ENCODE data around the gene VTI1A.
"Not testable (repeated sequence)": the region's sequence is repeated elsewhere in the genome, so short reads cannot be mapped to it uniquely, and the experiment has no call there.

The VTI1A gene

DNA sequence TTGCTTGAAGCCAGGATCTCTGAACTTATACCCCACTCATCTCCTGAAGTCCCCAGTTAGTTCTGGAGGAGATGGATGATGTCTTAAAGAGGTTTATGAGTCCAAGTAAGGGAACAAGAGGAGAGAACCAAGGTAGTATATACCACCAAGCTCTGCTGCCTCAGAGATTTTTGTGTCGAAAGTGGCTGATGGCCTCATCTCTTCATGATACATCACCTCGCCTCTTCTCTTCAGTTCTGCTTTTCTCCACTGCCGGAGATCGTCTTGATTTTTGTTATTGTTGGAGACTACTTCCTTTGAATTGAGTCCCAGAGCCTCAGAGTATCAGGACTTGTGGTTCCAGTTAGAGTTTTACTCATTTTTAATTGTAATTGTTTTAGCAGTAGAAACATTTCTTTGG, 1.9 kb downstream of the VTI1A start:
- DNase-seq (ENCODE audit: low read depth), result no peak
- TF ChIP-seq, protein P1, sequence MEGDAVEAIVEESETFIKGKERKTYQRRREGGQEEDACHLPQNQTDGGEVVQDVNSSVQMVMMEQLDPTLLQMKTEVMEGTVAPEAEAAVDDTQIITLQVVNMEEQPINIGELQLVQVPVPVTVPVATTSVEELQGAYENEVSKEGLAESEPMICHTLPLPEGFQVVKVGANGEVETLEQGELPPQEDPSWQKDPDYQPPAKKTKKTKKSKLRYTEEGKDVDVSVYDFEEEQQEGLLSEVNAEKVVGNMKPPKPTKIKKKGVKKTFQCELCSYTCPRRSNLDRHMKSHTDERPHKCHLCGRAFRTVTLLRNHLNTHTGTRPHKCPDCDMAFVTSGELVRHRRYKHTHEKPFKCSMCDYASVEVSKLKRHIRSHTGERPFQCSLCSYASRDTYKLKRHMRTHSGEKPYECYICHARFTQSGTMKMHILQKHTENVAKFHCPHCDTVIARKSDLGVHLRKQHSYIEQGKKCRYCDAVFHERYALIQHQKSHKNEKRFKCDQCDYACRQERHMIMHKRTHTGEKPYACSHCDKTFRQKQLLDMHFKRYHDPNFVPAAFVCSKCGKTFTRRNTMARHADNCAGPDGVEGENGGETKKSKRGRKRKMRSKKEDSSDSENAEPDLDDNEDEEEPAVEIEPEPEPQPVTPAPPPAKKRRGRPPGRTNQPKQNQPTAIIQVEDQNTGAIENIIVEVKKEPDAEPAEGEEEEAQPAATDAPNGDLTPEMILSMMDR (conservative IDR thresholded peaks at IDR 0.05; ENCODE audit: low read length), result no peak
- H3K4me3 ChIP-seq (ENCODE audit: low read length), result no peak overlapping the region

DNA sequence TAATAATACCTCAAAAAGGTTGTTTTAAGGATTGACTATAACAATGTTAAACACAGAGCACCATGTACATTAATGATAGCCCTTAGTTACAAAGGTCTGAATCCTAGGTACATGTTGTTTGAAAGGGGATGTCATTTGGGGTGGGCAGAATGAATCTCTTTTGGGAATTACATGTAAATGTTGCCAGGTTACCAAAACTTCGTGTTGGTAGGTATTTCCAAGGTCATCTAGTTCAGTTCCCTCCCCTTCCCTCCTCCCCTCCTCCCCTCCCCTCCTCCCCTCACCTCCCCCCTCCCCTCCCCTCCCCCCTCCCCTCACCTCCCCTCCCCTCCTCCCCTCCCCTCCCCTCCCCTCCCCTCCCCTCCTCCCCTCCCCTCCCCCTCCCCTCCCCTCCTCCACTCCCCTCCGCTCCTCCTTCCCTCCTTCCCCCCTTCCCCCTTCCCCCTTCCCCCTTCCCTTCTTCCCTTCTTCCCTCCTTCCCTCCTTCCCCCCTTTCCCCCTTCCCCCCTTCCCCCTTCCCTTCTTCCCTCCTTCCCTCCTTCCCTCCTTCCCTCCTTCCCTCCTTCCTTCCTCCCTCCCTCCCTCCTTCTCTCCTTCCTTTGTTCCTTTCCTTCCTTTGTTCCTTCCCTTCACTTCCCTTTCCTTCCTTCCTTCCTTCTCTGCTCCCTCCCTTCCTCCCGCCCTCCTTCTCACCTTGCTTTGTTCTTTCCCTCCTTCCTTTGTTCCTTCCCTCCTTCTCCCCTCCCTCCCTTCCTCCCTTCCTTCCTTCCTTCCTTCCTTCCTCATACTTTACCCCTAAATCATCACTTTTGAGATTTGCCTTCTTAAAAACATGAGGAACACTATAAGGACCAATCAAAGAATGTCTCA, 8.1 kb downstream of the VTI1A start:
- TF ChIP-seq, protein P1 (conservative IDR thresholded peaks at IDR 0.05; ENCODE audit: low read length), result no peak
- no peak overlapping the region for H3K4me3 ChIP-seq (ENCODE audit: low read length)
- no peak for DNase-seq (ENCODE audit: low read depth)

DNA sequence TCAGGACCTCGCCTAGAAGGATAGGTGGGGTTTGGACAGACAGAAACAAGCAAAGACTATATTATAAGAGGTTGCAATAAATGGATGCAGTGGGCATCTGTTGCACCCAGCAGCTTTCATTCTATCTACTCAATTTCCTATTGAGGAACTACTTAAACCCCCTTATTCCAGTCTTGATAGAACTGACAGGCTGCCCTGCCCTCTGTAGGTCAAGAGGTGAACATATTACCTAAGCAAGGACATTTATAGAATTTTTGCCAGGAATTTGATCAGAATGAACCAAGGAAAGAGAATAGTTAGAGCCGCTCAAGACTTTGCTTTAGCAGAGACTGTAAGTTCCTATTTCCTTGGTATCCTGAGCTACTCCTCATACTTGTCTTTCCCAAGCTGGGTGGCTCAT, 9.5 kb downstream of the VTI1A start:
- H3K4me3 ChIP-seq (ENCODE audit: low read length), result no peak overlapping the region
- TF ChIP-seq, protein P1 (conservative IDR thresholded peaks at IDR 0.05; ENCODE audit: low read length), result no peak
- no peak for DNase-seq (ENCODE audit: low read depth)

DNA sequence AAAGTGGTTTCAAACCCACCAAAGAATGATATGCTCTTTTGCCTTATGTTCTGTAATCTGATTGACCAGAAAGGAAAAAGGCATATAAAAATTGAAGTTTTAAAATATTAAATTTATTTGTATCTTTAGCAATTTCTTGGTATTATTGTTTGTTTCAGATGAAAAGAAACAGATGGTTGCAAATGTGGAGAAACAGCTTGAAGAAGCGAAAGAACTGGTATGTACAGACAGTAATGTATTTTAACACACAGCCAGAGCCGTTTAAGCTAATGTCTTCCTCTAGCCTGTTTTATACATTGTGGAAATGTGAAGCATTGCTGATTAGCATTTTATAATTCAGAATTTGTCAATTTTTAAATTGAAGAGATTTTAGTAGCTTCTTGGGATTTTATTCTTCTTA, 13.4 kb downstream of the VTI1A start:
- no peak overlapping the region for H3K4me3 ChIP-seq (ENCODE audit: low read length)
- DNase-seq (ENCODE audit: low read depth), result no peak
- TF ChIP-seq, protein P1 (conservative IDR thresholded peaks at IDR 0.05; ENCODE audit: low read length), result no peak

DNA sequence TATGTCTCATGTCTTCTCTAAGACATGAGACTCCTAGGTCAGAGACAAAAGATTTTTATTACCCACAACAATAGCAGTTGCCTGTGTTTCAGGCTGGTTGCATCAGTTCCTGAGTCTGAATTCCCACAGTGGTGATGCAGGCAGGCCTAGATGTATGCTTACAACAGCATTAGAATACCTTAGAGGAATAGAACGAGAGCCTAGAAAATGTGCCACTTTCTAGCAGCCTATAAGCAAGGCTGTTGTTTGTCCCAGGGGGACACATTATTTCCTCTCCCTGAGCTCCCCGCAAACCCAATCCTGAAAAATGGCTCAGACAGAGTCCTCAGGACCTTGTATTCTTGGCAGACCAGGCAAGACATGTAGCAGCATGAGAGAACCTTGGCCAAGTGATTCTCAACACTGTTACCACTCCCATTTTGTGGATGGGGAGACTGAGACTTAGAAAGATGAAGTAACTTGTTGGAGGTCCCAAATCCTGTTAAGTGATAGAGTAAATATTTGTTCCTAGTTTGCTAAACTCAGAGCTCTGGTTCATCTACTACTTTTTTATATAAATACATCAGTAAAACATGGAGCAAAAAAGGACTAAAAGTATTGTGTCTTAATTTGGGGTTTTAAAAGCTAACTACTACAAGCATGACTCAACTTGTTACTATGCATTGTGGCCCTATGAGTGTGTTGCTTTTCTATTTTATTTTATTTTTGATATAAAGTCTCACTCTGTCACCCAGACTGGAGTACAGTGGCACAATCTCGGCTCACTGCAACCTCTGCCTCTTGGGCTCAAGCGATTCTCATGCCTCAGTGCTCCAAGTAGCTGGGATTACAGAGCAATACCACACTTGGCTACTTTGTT, 14.2 kb downstream of the VTI1A start:
- TF ChIP-seq, protein P1 (conservative IDR thresholded peaks at IDR 0.05; ENCODE audit: low read length), result no peak
- no peak overlapping the region for H3K4me3 ChIP-seq (ENCODE audit: low read length)
- DNase-seq (ENCODE audit: low read depth), result peak; percentile 88

DNA sequence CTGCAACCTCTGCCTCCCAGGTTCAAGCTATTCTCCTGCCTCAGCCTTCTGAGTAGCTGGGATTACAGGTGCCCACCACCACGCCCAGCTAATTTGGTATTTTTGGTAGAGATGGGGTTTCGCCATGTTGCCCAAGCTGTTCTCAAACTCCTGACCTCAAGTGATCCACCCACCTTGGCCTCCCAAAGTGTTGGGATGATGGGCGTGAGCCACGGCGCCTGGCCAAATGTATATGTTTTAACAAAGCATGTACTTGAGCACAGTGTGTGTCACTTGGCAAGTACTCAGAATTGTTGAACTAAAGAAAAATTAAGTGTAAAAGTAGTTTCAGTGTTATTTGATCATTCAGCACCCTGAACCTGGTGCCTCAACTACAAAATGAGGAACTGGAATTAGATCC, 17.1 kb downstream of the VTI1A start:
- not testable (repeated sequence) for DNase-seq (ENCODE audit: low read depth); H3K4me3 ChIP-seq (ENCODE audit: low read length)

DNA sequence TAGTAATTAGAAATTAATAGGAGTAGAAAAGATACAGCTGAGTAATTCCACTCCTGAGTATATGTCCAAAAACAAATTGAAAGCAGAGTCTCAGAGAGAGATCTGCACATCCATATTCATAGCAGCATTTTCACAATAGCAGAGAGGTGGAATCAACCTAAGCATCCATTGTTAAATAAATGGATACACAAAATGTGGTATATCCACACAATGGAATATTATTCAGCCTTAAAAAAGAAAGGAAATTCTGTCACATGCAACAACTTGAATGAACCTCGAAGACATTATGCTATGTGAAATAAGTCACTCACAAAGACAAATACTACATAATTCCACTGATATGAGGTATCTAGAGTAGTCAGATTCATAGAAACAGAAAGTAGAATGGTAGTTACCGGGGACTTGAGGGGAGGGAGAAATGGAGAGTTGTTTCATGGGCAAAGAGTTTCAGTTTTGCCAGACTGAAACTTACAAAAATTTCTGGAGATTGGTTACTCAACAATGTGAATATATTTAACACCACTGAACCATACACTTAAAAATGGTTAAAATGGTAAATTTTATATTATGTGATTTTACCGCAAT, 18.4 kb downstream of the VTI1A start:
- DNase-seq (ENCODE audit: low read depth), result no peak
- no peak overlapping the region for H3K4me3 ChIP-seq (ENCODE audit: low read length)
- TF ChIP-seq, protein P1 (conservative IDR thresholded peaks at IDR 0.05; ENCODE audit: low read length), result no peak

All from AG10803 (cell line).